Measurements from ENCODE around the gene DDX27. TPM values are rescaled to one million over a fixed set of nuclear protein-coding genes. Genes with fewer than 3 reads are reported as not detected.

The DDX27 gene
- total RNA-seq, 1 donor, result 34.0 TPM

DNA sequence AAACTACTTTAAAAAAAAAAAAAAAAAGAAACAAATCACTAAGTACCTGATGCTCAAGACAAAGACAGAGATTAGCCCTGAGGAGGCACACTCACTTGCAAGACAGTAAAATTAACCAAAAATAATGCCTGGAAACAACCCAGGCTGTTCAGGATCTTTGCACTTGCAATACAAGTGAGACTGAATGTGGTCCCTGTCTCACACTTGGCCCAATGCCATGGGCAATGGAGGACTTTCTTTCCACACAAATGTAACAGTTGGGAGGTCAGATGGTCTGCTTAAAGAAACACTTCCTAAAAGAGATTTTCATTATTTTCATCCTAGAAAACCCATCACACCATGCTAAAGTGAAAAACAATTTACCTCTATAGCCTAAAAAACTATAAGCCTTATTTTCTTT, 47.3 kb upstream of the DDX27 start:
- H3K4me3 ChIP-seq (ENCODE audit: insufficient read depth, low read length), result no peak overlapping the region
- DNase-seq (ENCODE audit: insufficient read length, low spot score, missing footprints), result no peak
- peaks cover 9% of the 10 kb centered on the region for H4K20me1 ChIP-seq (ENCODE audit: insufficient read depth, low read length)
- H3K36me3 ChIP-seq (ENCODE audit: insufficient read depth, low read length), result peaks cover 10% of the 10 kb centered on the region
- peaks cover 7% of the 10 kb centered on the region for H3K4me1 ChIP-seq (ENCODE audit: insufficient read depth, low read length)
- peaks cover 77% of the 10 kb centered on the region for H3K79me2 ChIP-seq (ENCODE audit: insufficient read depth, low read length)
- no peak for TF ChIP-seq CTCF (IDR thresholded peaks at IDR 0.05; ENCODE audit: extremely low read depth, low read depth, low read length)
- no peaks in the 10 kb centered on the region for H3K27me3 ChIP-seq (ENCODE audit: insufficient read depth, low read length)
- H2AFZ ChIP-seq (ENCODE audit: low read length), result no peak overlapping the region
- no peaks in the 10 kb centered on the region for H3K9me3 ChIP-seq (ENCODE audit: low read depth, low read length)
- no peak overlapping the region for H3K4me2 ChIP-seq (ENCODE audit: insufficient read depth, low read length)
- H3K27ac ChIP-seq (ENCODE audit: low read depth, low read length), result no peak overlapping the region

DNA sequence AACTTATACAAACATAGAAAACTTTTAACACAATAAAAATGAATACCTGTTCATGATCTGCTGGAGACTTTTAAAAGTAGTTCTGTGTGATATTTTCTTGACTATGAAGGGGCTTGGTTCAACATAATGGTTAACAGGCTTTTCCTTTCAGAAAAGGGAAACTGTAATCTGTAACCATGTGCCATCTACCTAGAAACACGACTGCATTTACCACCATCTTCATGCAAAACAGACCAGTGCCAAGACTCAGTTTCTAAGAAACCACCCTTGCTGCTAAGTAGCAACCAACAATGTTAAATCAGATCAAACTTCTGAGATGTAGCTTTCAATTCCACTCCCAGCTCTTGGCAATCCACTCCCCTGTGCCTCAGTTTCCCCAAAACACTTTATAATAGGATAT, 46.8 kb upstream of the DDX27 start:
- H3K4me1 ChIP-seq (ENCODE audit: insufficient read depth, low read length), result peaks cover 7% of the 10 kb centered on the region
- H3K27me3 ChIP-seq (ENCODE audit: insufficient read depth, low read length), result no peaks in the 10 kb centered on the region
- no peak overlapping the region for H3K4me2 ChIP-seq (ENCODE audit: insufficient read depth, low read length)
- no peak overlapping the region for H2AFZ ChIP-seq (ENCODE audit: low read length)
- TF ChIP-seq CTCF (IDR thresholded peaks at IDR 0.05; ENCODE audit: extremely low read depth, low read depth, low read length), result no peak
- no peaks in the 10 kb centered on the region for H3K9me3 ChIP-seq (ENCODE audit: low read depth, low read length)
- H3K4me3 ChIP-seq (ENCODE audit: insufficient read depth, low read length), result no peak overlapping the region
- peaks cover 10% of the 10 kb centered on the region for H3K36me3 ChIP-seq (ENCODE audit: insufficient read depth, low read length)
- DNase-seq (ENCODE audit: insufficient read length, low spot score, missing footprints), result no peak
- H3K79me2 ChIP-seq (ENCODE audit: insufficient read depth, low read length), result peaks cover 81% of the 10 kb centered on the region
- no peak overlapping the region for H3K27ac ChIP-seq (ENCODE audit: low read depth, low read length)
- peaks cover 9% of the 10 kb centered on the region for H4K20me1 ChIP-seq (ENCODE audit: insufficient read depth, low read length)

GRCh38 chr20:49174183-49174582, 45.0 kb upstream of the DDX27 start:
- H4K20me1 ChIP-seq (ENCODE audit: insufficient read depth, low read length), result peaks cover 14% of the 10 kb centered on the region

More at GRCh38 chr20:49174183-49174582, 45.0 kb upstream of the DDX27 start:
- TF ChIP-seq CTCF (IDR thresholded peaks at IDR 0.05; ENCODE audit: extremely low read depth, low read depth, low read length), result no peak
- no peaks in the 10 kb centered on the region for H3K4me1 ChIP-seq (ENCODE audit: insufficient read depth, low read length)
- H3K4me3 ChIP-seq (ENCODE audit: insufficient read depth, low read length), result no peak overlapping the region
- no peak overlapping the region for H3K27ac ChIP-seq (ENCODE audit: low read depth, low read length)
- H3K4me2 ChIP-seq (ENCODE audit: insufficient read depth, low read length), result no peak overlapping the region
- peaks cover 10% of the 10 kb centered on the region for H3K36me3 ChIP-seq (ENCODE audit: insufficient read depth, low read length)
- H3K27me3 ChIP-seq (ENCODE audit: insufficient read depth, low read length), result no peaks in the 10 kb centered on the region
- H3K9me3 ChIP-seq (ENCODE audit: low read depth, low read length), result no peaks in the 10 kb centered on the region
- peaks cover 81% of the 10 kb centered on the region for H3K79me2 ChIP-seq (ENCODE audit: insufficient read depth, low read length)
- DNase-seq (ENCODE audit: insufficient read length, low spot score, missing footprints), result no peak
- H2AFZ ChIP-seq (ENCODE audit: low read length), result no peak overlapping the region

All from osteoblast (primary cell).